ENCODE data around the gene CMTM8.

Gene CMTM8

GRCh38 chr3:32326795-32327194, 88.3 kb downstream of the CMTM8 start:
- CTCF ChIA-PET = no interaction called here
- TF ChIP-seq L3MBTL2 (conservative IDR thresholded peaks at IDR 0.05) (no peak), CTBP1 (IDR thresholded peaks at IDR 0.05; ENCODE audit: borderline replicate concordance) (no peak), BHLHE40 (IDR thresholded peaks at IDR 0.05; ENCODE audit: borderline replicate concordance) (no peak), TARDBP (IDR thresholded peaks at IDR 0.05) (no peak), LEF1 (IDR thresholded peaks at IDR 0.05; ENCODE audit: borderline replicate concordance) (no peak), FOXA1 (IDR thresholded peaks at IDR 0.05) (no peak), HDGF (IDR thresholded peaks at IDR 0.05; ENCODE audit: borderline replicate concordance) (no peak), ELF4 (IDR thresholded peaks at IDR 0.05) (no peak), ARNT (IDR thresholded peaks at IDR 0.05) (no peak), FOXK2 (IDR thresholded peaks at IDR 0.05) (no peak), SUZ12 (IDR thresholded peaks at IDR 0.05) (no peak)
- POLR2A ChIA-PET = no interaction called here
- no peak for DNase-seq (ENCODE audit: extremely low spot score)

GRCh38 chr3:32334675-32335074, 96.2 kb downstream of the CMTM8 start:
- ChIA-PET POLR2A (no interaction called here), CTCF (interaction anchor here (0.6 to 1.5 kb wide), 4 partner anchors 10 to 640 kb away, joined by 3 to 4 read pairs (median 3); no protein-coding TSS in a partner anchor)
- TF ChIP-seq BHLHE40 (IDR thresholded peaks at IDR 0.05; ENCODE audit: borderline replicate concordance) = no peak
- 0 out of 2 replicates have a peak, but pooled peaks have one; percentile 23 for TF ChIP-seq ZNF384 (IDR thresholded peaks at IDR 0.05)
- peak; percentile 49 for DNase-seq (ENCODE audit: extremely low spot score)

- no peak for DNase-seq (ENCODE audit: extremely low spot score)
- ChIA-PET CTCF (interaction anchor here (1.4 kb wide), 1 partner anchor 158 kb away, joined by 3 read pairs; no protein-coding TSS in a partner anchor), POLR2A (no interaction called here)
- TF ChIP-seq ARNT (IDR thresholded peaks at IDR 0.05) = no peak
- TF ChIP-seq ZNF384 (IDR thresholded peaks at IDR 0.05) = no peak
- TF ChIP-seq FOXK2 (IDR thresholded peaks at IDR 0.05) = no peak
- TF ChIP-seq TARDBP (IDR thresholded peaks at IDR 0.05) = no peak
- TF ChIP-seq L3MBTL2 (conservative IDR thresholded peaks at IDR 0.05) = no peak
- no peak for TF ChIP-seq FOXA1 (IDR thresholded peaks at IDR 0.05)
Observed at GRCh38 chr3:32335365-32336112, 97.1 kb downstream of the CMTM8 start.

GRCh38 chr3:32336113-32336498, 97.6 kb downstream of the CMTM8 start:
- no peak for DNase-seq (ENCODE audit: extremely low spot score)
- TF ChIP-seq SP1 (IDR thresholded peaks at IDR 0.05) (no peak), TARDBP (IDR thresholded peaks at IDR 0.05) (no peak), SUZ12 (IDR thresholded peaks at IDR 0.05) (no peak), L3MBTL2 (conservative IDR thresholded peaks at IDR 0.05) (no peak)
- ChIA-PET CTCF (interaction anchor here (1.4 kb wide), 1 partner anchor 159 kb away, joined by 3 read pairs; no protein-coding TSS in a partner anchor), POLR2A (no interaction called here)

- CTCF ChIA-PET = interaction anchor here (0.7 kb wide), 1 partner anchor 40 kb away, joined by 4 read pairs; no protein-coding TSS in a partner anchor
Observed at GRCh38 chr3:32337505-32337904, 99.0 kb downstream of the CMTM8 start.

GRCh38 chr3:32340039-32340438, 101.6 kb downstream of the CMTM8 start:
- ChIA-PET CTCF (no interaction called here), POLR2A (no interaction called here)
- peak; percentile 68 for DNase-seq (ENCODE audit: extremely low spot score)
- TF ChIP-seq NFRKB (IDR thresholded peaks at IDR 0.05) = no peak
- TF ChIP-seq PKNOX1 (IDR thresholded peaks at IDR 0.05) = no peak
- no peak for TF ChIP-seq BHLHE40 (IDR thresholded peaks at IDR 0.05; ENCODE audit: borderline replicate concordance)
- no peak for TF ChIP-seq SUZ12 (IDR thresholded peaks at IDR 0.05)
- no peak for TF ChIP-seq FOXK2 (IDR thresholded peaks at IDR 0.05)
- no peak for TF ChIP-seq SP1 (IDR thresholded peaks at IDR 0.05)
- no peak for TF ChIP-seq L3MBTL2 (conservative IDR thresholded peaks at IDR 0.05)
- TF ChIP-seq HDGF (IDR thresholded peaks at IDR 0.05; ENCODE audit: borderline replicate concordance) = no peak
- TF ChIP-seq ELF4 (IDR thresholded peaks at IDR 0.05) = no peak
- TF ChIP-seq ZNF384 (IDR thresholded peaks at IDR 0.05) = no peak
- no peak for TF ChIP-seq LEF1 (IDR thresholded peaks at IDR 0.05; ENCODE audit: borderline replicate concordance)
- no peak for TF ChIP-seq TARDBP (IDR thresholded peaks at IDR 0.05)
- TF ChIP-seq FOXA1 (IDR thresholded peaks at IDR 0.05) = no peak
- no peak for TF ChIP-seq ARNT (IDR thresholded peaks at IDR 0.05)
- no peak for TF ChIP-seq FOXM1 (IDR thresholded peaks at IDR 0.05; ENCODE audit: borderline replicate concordance)
- TF ChIP-seq CTBP1 (IDR thresholded peaks at IDR 0.05; ENCODE audit: borderline replicate concordance) = no peak

More at GRCh38 chr3:32337505-32337904, 99.0 kb downstream of the CMTM8 start:
- TF ChIP-seq FOXA1 (IDR thresholded peaks at IDR 0.05) (no peak), LEF1 (IDR thresholded peaks at IDR 0.05; ENCODE audit: borderline replicate concordance) (no peak), ZNF384 (IDR thresholded peaks at IDR 0.05) (no peak), CTBP1 (IDR thresholded peaks at IDR 0.05; ENCODE audit: borderline replicate concordance) (no peak), TARDBP (IDR thresholded peaks at IDR 0.05) (no peak), L3MBTL2 (conservative IDR thresholded peaks at IDR 0.05) (no peak), FOXM1 (IDR thresholded peaks at IDR 0.05; ENCODE audit: borderline replicate concordance) (no peak)
- POLR2A ChIA-PET = no interaction called here
- DNase-seq (ENCODE audit: extremely low spot score) = no peak

- POLR2A ChIA-PET = no interaction called here
- TF ChIP-seq TARDBP (IDR thresholded peaks at IDR 0.05) (no peak), ZNF384 (IDR thresholded peaks at IDR 0.05) (no peak), PKNOX1 (IDR thresholded peaks at IDR 0.05) (no peak), L3MBTL2 (conservative IDR thresholded peaks at IDR 0.05) (no peak), ELF4 (IDR thresholded peaks at IDR 0.05) (no peak), BHLHE40 (IDR thresholded peaks at IDR 0.05; ENCODE audit: borderline replicate concordance) (no peak), FOXA1 (IDR thresholded peaks at IDR 0.05) (no peak), SP1 (IDR thresholded peaks at IDR 0.05) (no peak), SUZ12 (IDR thresholded peaks at IDR 0.05) (no peak), LEF1 (IDR thresholded peaks at IDR 0.05; ENCODE audit: borderline replicate concordance) (no peak), CTBP1 (IDR thresholded peaks at IDR 0.05; ENCODE audit: borderline replicate concordance) (no peak), FOXK2 (IDR thresholded peaks at IDR 0.05) (no peak), ARNT (IDR thresholded peaks at IDR 0.05) (no peak), HDGF (IDR thresholded peaks at IDR 0.05; ENCODE audit: borderline replicate concordance) (no peak), NFRKB (IDR thresholded peaks at IDR 0.05) (no peak), FOXM1 (IDR thresholded peaks at IDR 0.05; ENCODE audit: borderline replicate concordance) (no peak)
- CTCF ChIA-PET = no interaction called here
- DNase-seq (ENCODE audit: extremely low spot score) = no peak
Observed at GRCh38 chr3:32340611-32341365, 102.3 kb downstream of the CMTM8 start.
